Hepatocyte (in vitro differentiated cells): ENCODE measurements around the gene CSNK1G3. TPM values are rescaled to one million over a fixed set of nuclear protein-coding genes. Genes with fewer than 3 reads are reported as not detected.

ENCODE experiments used
- DNase-seq: peaks from one replicate; pipeline ENCODE4 v3.0.0-alpha.2; 2016; ENCODE audit warnings: low spot score
- H2AFZ ChIP-seq: fragments of 200-600 bp; sonication (generic); 2 replicates; pipeline ENCODE4 v1.6.0; 2016; ENCODE audit warnings: antibody characterized with exemption, mild to moderate bottlenecking
- H3K27ac ChIP-seq: fragments of 200-600 bp; sonication (generic); 2 replicates; pipeline ENCODE4 v1.5.1; 2016; ENCODE audit warnings: mild to moderate bottlenecking
- H3K27me3 ChIP-seq: fragments of 200-600 bp; sonication (generic); 2 replicates; pipeline ENCODE4 v1.6.1; 2016
- H3K36me3 ChIP-seq: fragments of 200-600 bp; sonication (generic); replicated peaks from 2 replicates; pipeline ENCODE4 v1.5.1; 2016; ENCODE audit warnings: low read depth; ENCODE audit not compliant: insufficient read depth
- H3K4me1 ChIP-seq: fragments of 200-600 bp; sonication (generic); 2 replicates; pipeline ENCODE4 v1.5.1; 2016; ENCODE audit warnings: mild to moderate bottlenecking, moderate library complexity; ENCODE audit not compliant: insufficient read depth
- H3K4me2 ChIP-seq: fragments of 200-600 bp; sonication (generic); 2 replicates; pipeline ENCODE4 v1.6.0; 2016
- H3K4me3 ChIP-seq: fragments of 200-600 bp; sonication (generic); 2 replicates; pipeline ENCODE4 v1.5.1; 2016; ENCODE audit warnings: mild to moderate bottlenecking
- H3K79me2 ChIP-seq: fragments of 200-600 bp; sonication (generic); 2 replicates; pipeline ENCODE4 v1.6.0; 2017; ENCODE audit warnings: mild to moderate bottlenecking
- H3K9me2 ChIP-seq: fragments of 200-600 bp; sonication (generic); replicated peaks from 2 replicates; pipeline ENCODE4 v1.6.0; 2017; ENCODE audit warnings: mild to moderate bottlenecking; ENCODE audit not compliant: insufficient read depth
- H3K9me3 ChIP-seq: fragments of 200-600 bp; sonication (generic); 2 replicates; pipeline ENCODE4 v1.5.1; 2016; ENCODE audit warnings: low read depth, mild to moderate bottlenecking
- H4K20me1 ChIP-seq: fragments of 200-600 bp; sonication (generic); 2 replicates; pipeline ENCODE4 v1.6.0; 2016; ENCODE audit warnings: mild to moderate bottlenecking; ENCODE audit not compliant: insufficient read depth, poor library complexity, severe bottlenecking
- EZH2 ChIP-seq: fragments of 200-600 bp; sonication (generic); IDR thresholded peaks from 2 replicates; pipeline ENCODE4 v1.6.1; 2016; ENCODE audit warnings: antibody characterized with exemption, mild to moderate bottlenecking, borderline replicate concordance
- EZH2phosphoT487 ChIP-seq: fragments of 200-600 bp; sonication (generic); IDR thresholded peaks from one replicate; pipeline ENCODE4 v1.6.1; 2018; ENCODE audit warnings: antibody characterized with exemption, mild to moderate bottlenecking, low read depth, moderate library complexity; ENCODE audit not compliant: unreplicated experiment, severe bottlenecking
- WGBS: methylation state at CpG from one replicate; pipeline ENCODE4 v1.1.6; 2016; ENCODE audit warnings: low lambda C conversion rate; ENCODE audit errors: missing lambda C conversion rate; 5-methylcytosine and 5-hydroxymethylcytosine counted together
- polyA plus RNA-seq: library from polyadenylated mRNA; unstranded; fragments of >200 nt; fragmentation: Nextera tagmentation; extraction: Ambion mirVana; gene quantifications from 2 replicates; pipeline ENCODE4 v1.2.1, GENCODE V29; 2016
- total RNA-seq: library from RNA; depleted of rRNA; stranded (reverse); fragments of >200 nt; gene quantifications from 2 replicates; pipeline ENCODE4 v1.2.3, GENCODE V29; 2014
- TF ChIP-seq, protein P1 (sequence below): fragments of 200-600 bp; sonication (generic); IDR thresholded peaks from 2 replicates; pipeline ENCODE4 v1.5.1; 2016; ENCODE audit warnings: antibody characterized with exemption, mild to moderate bottlenecking; ENCODE audit not compliant: poor library complexity

CSNK1G3 gene
- total and polyA plus RNA-seq, 2 experiments from 2014 or later: 20.8 to 59.3 TPM

DNA sequence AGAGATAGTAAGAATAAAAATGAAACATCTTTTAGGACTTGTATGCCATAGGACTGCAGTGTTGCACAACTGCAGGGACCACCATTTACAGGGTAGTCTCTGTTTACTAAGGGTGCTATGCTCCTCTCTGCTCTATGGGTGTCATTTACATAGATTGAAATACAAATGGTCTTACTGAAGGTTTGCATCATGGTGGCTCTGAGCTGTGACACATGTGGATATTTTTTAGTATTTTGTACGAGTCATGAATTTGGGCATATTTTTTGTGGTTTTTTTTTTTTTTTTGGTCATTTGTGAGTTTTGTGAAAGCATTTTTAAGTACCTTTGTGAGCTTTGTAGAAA, 47.4 kb downstream of the CSNK1G3 start:
- peaks cover 4% of the 10 kb centered on the region for H3K79me2 ChIP-seq
- H3K9me3 ChIP-seq: no peaks in the 10 kb centered on the region
- WGBS: 96% methylated on average over 1 of the region's 1 CpG
- no peaks in the 10 kb centered on the region for H3K9me2 ChIP-seq
- H3K27ac ChIP-seq: no peak overlapping the region
- no peaks in the 10 kb centered on the region for H3K27me3 ChIP-seq
- no peak overlapping the region for H3K4me2 ChIP-seq
- DNase-seq: no peak
- no peak overlapping the region for H3K4me3 ChIP-seq
- TF ChIP-seq, protein P1, sequence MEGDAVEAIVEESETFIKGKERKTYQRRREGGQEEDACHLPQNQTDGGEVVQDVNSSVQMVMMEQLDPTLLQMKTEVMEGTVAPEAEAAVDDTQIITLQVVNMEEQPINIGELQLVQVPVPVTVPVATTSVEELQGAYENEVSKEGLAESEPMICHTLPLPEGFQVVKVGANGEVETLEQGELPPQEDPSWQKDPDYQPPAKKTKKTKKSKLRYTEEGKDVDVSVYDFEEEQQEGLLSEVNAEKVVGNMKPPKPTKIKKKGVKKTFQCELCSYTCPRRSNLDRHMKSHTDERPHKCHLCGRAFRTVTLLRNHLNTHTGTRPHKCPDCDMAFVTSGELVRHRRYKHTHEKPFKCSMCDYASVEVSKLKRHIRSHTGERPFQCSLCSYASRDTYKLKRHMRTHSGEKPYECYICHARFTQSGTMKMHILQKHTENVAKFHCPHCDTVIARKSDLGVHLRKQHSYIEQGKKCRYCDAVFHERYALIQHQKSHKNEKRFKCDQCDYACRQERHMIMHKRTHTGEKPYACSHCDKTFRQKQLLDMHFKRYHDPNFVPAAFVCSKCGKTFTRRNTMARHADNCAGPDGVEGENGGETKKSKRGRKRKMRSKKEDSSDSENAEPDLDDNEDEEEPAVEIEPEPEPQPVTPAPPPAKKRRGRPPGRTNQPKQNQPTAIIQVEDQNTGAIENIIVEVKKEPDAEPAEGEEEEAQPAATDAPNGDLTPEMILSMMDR: no peak
- no peak for TF ChIP-seq EZH2
- TF ChIP-seq EZH2phosphoT487: no peak
- peaks cover 2% of the 10 kb centered on the region for H4K20me1 ChIP-seq
- no peaks in the 10 kb centered on the region for H3K4me1 ChIP-seq
- no peaks in the 10 kb centered on the region for H3K36me3 ChIP-seq
- no peak overlapping the region for H2AFZ ChIP-seq

DNA sequence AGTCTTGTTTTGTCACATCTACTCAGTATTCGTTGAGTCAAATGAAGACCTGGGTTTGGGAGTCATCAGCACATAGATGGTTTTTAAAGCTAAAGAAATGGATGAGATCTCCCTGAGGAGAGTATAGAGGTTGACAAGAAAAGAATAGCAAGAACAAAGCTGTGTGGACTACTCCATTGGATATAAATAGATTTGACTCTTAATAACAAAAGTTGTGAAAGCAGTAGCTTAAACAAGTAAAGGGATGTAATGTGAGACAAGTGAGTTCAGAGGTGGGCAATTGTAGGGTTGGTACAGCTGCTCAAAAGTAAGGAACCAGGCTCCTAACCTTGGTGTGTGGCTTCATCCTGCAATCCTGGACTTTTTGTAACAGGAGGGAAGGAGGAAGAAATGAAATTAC, 49.3 kb downstream of the CSNK1G3 start:
- Histone ChIP-seq H3K4me3 (no peak overlapping the region), H3K9me3 (no peaks in the 10 kb centered on the region), H3K36me3 (no peaks in the 10 kb centered on the region), H3K27me3 (no peaks in the 10 kb centered on the region), H3K27ac (no peak overlapping the region), H3K4me1 (no peaks in the 10 kb centered on the region), H3K79me2 (peaks cover 7% of the 10 kb centered on the region), H2AFZ (no peak overlapping the region), H4K20me1 (no peaks in the 10 kb centered on the region), H3K4me2 (no peak overlapping the region), H3K9me2 (no peaks in the 10 kb centered on the region)
- no peak for DNase-seq
- WGBS: 95% methylated on average over 1 of the region's 1 CpG
- TF ChIP-seq, protein P1: no peak
- TF ChIP-seq EZH2phosphoT487 (no peak), EZH2 (no peak)

DNA sequence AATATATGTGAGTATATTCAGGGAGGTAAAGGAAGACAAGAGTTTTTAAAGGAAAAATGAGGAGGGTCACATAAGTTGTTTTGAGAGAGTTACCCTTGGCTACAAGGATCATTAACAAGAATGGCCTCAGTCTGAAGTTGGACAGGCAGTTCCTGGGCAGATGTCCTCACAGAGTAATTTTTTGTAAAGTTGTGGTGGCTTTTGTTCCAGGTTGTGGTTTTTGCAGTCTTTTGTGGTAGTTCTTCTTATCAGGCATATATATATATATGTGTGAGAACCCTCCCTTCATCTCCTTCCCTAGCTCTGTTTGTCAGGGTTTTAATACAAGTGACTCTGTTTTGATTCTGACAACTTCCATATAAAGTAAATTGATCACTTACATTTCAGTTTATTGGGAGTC, 60.0 kb downstream of the CSNK1G3 start:
- H2AFZ ChIP-seq: no peak overlapping the region
- no peak for DNase-seq
- TF ChIP-seq EZH2 (no peak), EZH2phosphoT487 (no peak)
- TF ChIP-seq, protein P1: no peak
- no peaks in the 10 kb centered on the region for H3K36me3 ChIP-seq
- no peaks in the 10 kb centered on the region for H3K79me2 ChIP-seq
- no peak overlapping the region for H3K4me2 ChIP-seq
- no peak overlapping the region for H3K27ac ChIP-seq
- no peaks in the 10 kb centered on the region for H3K4me1 ChIP-seq
- H4K20me1 ChIP-seq: no peaks in the 10 kb centered on the region
- no peaks in the 10 kb centered on the region for H3K9me2 ChIP-seq
- H3K4me3 ChIP-seq: no peak overlapping the region
- no peaks in the 10 kb centered on the region for H3K9me3 ChIP-seq
- no peaks in the 10 kb centered on the region for H3K27me3 ChIP-seq

DNA sequence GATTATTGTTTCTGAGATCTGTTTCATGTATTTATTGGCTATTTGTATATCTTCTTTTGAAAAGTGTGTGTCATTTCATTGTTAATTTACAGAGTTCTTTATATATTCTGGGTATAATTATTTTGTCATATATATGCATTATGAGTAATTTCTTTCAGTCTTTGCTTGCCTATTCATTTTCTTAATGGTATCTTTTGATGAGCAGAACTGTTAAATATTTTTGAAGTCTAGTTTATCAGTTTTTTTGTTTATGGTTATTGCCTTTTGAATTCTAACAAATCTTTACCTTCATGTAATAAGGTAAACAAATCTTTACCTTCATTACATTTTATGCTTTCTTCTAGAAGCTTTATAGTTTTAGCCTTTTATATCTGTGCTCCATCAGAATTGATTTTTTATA, 66.4 kb downstream of the CSNK1G3 start:
- TF ChIP-seq EZH2 (no peak), EZH2phosphoT487 (no peak)
- TF ChIP-seq, protein P1: no peak
- no peaks in the 10 kb centered on the region for H3K9me3 ChIP-seq
- H3K4me1 ChIP-seq: no peaks in the 10 kb centered on the region
- no peak overlapping the region for H2AFZ ChIP-seq
- DNase-seq: no peak
- no peak overlapping the region for H3K4me3 ChIP-seq
- no peak overlapping the region for H3K4me2 ChIP-seq
- no peak overlapping the region for H3K27ac ChIP-seq
- no peaks in the 10 kb centered on the region for H3K9me2 ChIP-seq
- no peaks in the 10 kb centered on the region for H3K27me3 ChIP-seq
- no peaks in the 10 kb centered on the region for H3K36me3 ChIP-seq
- no peaks in the 10 kb centered on the region for H3K79me2 ChIP-seq
- H4K20me1 ChIP-seq: no peaks in the 10 kb centered on the region
